Endodermal cell (in vitro differentiated cells): ENCODE measurements around the gene CUX1. TPM values are rescaled to one million over a fixed set of nuclear protein-coding genes. Genes with fewer than 3 reads are reported as not detected.

Source experiments
- DNase-seq: peaks from one replicate; pipeline ENCODE4 v3.0.0-alpha.2; 2017
- H3K27ac ChIP-seq: 2 replicates; pipeline ENCODE4 v1.5.1; 2013; ENCODE audit warnings: mild to moderate bottlenecking, low read depth, low read length, moderate library complexity
- H3K27me3 ChIP-seq: 2 replicates; pipeline ENCODE4 v1.6.1; 2013; ENCODE audit warnings: mild to moderate bottlenecking, low read length, moderate library complexity; ENCODE audit not compliant: insufficient read depth, control insufficient read depth, poor library complexity, severe bottlenecking
- H3K36me3 ChIP-seq: 2 replicates; pipeline ENCODE4 v1.7.0; 2013; ENCODE audit warnings: mild to moderate bottlenecking, low read length, moderate library complexity; ENCODE audit not compliant: control insufficient read depth, insufficient read depth
- H3K4me1 ChIP-seq: one replicate; pipeline ENCODE4 v1.7.0; 2013; ENCODE audit warnings: low read length; ENCODE audit not compliant: control insufficient read depth, insufficient read depth
- H3K4me3 ChIP-seq: 2 replicates; pipeline ENCODE4 v1.5.1; 2013; ENCODE audit warnings: mild to moderate bottlenecking, low read length, moderate library complexity
- H3K9ac ChIP-seq: 2 replicates; pipeline ENCODE4 v1.6.1; 2013; ENCODE audit warnings: mild to moderate bottlenecking, low read length, moderate library complexity; ENCODE audit not compliant: poor library complexity, severe bottlenecking; ENCODE audit errors: extremely low read depth
- H3K9me3 ChIP-seq: 2 replicates; pipeline ENCODE4 v1.6.1; 2013; ENCODE audit warnings: mild to moderate bottlenecking, low read length, moderate library complexity; ENCODE audit not compliant: control insufficient read depth
- H3K27ac Mint-ChIP-seq: 2 replicates; pipeline ENCODE4 v1.8.0; 2020; ENCODE audit warnings: mixed read lengths
- H3K27me3 Mint-ChIP-seq: 2 replicates; pipeline ENCODE4 v1.8.0; 2021; ENCODE audit warnings: mild to moderate bottlenecking, mixed read lengths; ENCODE audit not compliant: insufficient read depth
- H3K36me3 Mint-ChIP-seq: 2 replicates; pipeline ENCODE4 v1.8.0; 2020; ENCODE audit warnings: low read depth, mixed read lengths
- H3K4me1 Mint-ChIP-seq: 2 replicates; pipeline ENCODE4 v1.8.0; 2020; ENCODE audit warnings: mixed read lengths
- H3K4me3 Mint-ChIP-seq: 2 replicates; pipeline ENCODE4 v1.8.0; 2020; ENCODE audit warnings: mild to moderate bottlenecking, moderate library complexity, mixed read lengths
- H3K9me3 Mint-ChIP-seq: 2 replicates; pipeline ENCODE4 v1.8.0; 2020; ENCODE audit warnings: mild to moderate bottlenecking, mixed read lengths
- WGBS, 2 experiments: methylation state at CpG; one replicate each; pipeline versions ENCODE4 v1.1.5 to v1.1.7; 2013; ENCODE audit warnings: missing lambda C conversion rate in 2 of 2, mixed read lengths in 1 of 2; ENCODE audit not compliant: insufficient coverage in 1 of 2, insufficient read length in 1 of 2; 5-methylcytosine and 5-hydroxymethylcytosine counted together
- total RNA-seq, 2 donors: library from RNA; stranded (reverse); fragmentation: NEBNext Ultra II Directional in 1 of 2; extraction: Animal tissue kit (Norgen Biotek cat#: 25700) in 1 of 2; gene quantifications; 2 replicates in 1 of 2; 3 replicates in 1 of 2; pipeline ENCODE4 v1.2.1, GENCODE V29; 2021
- TF ChIP-seq, protein P1 (sequence below): fragments of 200-600 bp; sonication (generic); conservative IDR thresholded peaks from 2 replicates; pipeline ENCODE4 v1.5.0; 2021; ENCODE audit warnings: antibody characterized with exemption, mild to moderate bottlenecking

CUX1 gene
- total RNA-seq, 2 donors from 2014 or later = 85.1 to 108 TPM

DNA sequence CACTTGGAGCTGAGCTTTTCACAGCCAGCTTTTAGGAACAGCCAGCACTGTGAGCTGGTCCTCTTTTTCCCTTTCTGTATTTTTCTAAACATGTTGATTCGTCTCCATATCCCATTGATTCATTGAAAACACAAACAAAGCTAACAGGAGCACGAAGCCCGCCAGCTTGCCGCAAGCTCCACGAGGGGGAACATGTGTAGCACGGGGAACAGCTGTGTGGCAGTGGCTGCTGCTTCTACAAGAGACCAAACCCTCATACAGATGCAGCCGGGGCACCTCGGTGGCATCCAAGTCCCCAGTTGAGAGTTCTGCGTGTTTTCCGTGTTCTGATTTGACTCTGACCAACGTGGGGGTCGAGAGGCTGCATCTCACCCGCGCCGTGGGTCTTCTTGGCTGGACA is 388.5 kb downstream of the CUX1 start:
- no peak overlapping the region for H3K9ac ChIP-seq
- no peaks in the 10 kb centered on the region for H3K9me3 ChIP-seq
- no peak for DNase-seq
- no peak overlapping the region for H3K4me3 ChIP-seq
- Mint-ChIP-seq H3K36me3 (peaks cover 78% of the 10 kb centered on the region), H3K4me1 (no peaks in the 10 kb centered on the region), H3K27ac (no peak overlapping the region), H3K9me3 (no peaks in the 10 kb centered on the region), H3K4me3 (no peak overlapping the region), H3K27me3 (no peaks in the 10 kb centered on the region)
- H3K4me1 ChIP-seq = no peaks in the 10 kb centered on the region
- H3K27me3 ChIP-seq = no peaks in the 10 kb centered on the region
- WGBS, 2 experiments = 95 to 96% methylated on average over 14 to 15 of the region's 15 CpGs
- TF ChIP-seq, protein P1, sequence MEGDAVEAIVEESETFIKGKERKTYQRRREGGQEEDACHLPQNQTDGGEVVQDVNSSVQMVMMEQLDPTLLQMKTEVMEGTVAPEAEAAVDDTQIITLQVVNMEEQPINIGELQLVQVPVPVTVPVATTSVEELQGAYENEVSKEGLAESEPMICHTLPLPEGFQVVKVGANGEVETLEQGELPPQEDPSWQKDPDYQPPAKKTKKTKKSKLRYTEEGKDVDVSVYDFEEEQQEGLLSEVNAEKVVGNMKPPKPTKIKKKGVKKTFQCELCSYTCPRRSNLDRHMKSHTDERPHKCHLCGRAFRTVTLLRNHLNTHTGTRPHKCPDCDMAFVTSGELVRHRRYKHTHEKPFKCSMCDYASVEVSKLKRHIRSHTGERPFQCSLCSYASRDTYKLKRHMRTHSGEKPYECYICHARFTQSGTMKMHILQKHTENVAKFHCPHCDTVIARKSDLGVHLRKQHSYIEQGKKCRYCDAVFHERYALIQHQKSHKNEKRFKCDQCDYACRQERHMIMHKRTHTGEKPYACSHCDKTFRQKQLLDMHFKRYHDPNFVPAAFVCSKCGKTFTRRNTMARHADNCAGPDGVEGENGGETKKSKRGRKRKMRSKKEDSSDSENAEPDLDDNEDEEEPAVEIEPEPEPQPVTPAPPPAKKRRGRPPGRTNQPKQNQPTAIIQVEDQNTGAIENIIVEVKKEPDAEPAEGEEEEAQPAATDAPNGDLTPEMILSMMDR = no peak
- H3K36me3 ChIP-seq = peaks cover 62% of the 10 kb centered on the region
- no peak overlapping the region for H3K27ac ChIP-seq

DNA sequence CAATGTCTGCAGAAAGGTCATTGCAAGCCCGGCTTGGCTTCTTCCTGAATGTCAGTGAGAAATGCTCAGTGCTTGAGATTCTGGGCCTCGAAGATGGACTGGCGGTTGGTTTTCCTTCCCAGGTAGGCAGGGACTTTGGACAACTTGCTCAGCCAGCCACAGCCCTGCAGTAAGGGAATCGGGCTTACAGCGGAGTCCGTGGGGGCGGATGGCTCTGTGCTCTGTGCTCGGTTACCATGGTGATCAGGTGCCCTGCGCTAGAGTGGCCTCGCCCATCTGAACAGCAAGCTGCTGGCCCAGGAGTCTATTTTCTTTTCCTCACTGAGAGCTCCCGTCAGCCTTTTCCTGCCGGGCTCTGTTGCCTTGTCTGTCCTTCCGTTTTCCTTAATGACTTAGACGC is 391.4 kb downstream of the CUX1 start:
- Histone ChIP-seq H3K4me1 (no peaks in the 10 kb centered on the region), H3K27ac (no peak overlapping the region), H3K9me3 (no peaks in the 10 kb centered on the region), H3K9ac (no peak overlapping the region), H3K4me3 (no peak overlapping the region), H3K27me3 (no peaks in the 10 kb centered on the region), H3K36me3 (peaks cover 52% of the 10 kb centered on the region)
- Mint-ChIP-seq H3K27me3 (no peaks in the 10 kb centered on the region), H3K9me3 (no peaks in the 10 kb centered on the region), H3K4me1 (no peaks in the 10 kb centered on the region), H3K36me3 (peaks cover 76% of the 10 kb centered on the region), H3K4me3 (no peak overlapping the region), H3K27ac (peak overlapping the region; percentile 80)
- no peak for DNase-seq
- 92% methylated on average over 14 of the region's 14 CpGs for WGBS, 2 experiments
- TF ChIP-seq, protein P1 = no peak

DNA sequence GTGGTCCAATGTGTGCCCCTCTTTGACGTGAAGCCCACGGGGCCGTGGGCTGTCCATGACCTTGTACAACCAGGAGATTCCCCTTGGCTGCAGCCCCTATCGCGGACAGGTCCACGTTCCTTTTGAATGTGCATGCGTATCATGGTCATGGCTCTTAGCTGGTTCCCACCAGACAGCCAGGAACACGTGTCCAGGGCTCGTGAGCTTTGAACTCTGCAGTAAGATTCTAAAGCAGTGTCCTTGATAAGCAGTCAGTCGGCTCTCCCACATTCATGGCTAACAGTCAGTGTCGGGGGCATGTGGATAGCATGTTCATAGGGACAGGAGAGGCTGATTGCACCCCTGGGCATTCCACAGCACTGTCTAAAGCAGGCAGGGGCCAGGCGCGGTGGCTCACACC is 393.4 kb downstream of the CUX1 start:
- H3K27me3 Mint-ChIP-seq = no peaks in the 10 kb centered on the region
- no peaks in the 10 kb centered on the region for H3K4me1 Mint-ChIP-seq
- Histone ChIP-seq H3K4me1 (no peaks in the 10 kb centered on the region), H3K9me3 (no peaks in the 10 kb centered on the region), H3K27me3 (no peaks in the 10 kb centered on the region), H3K27ac (no peak overlapping the region), H3K4me3 (no peak overlapping the region), H3K36me3 (peaks cover 50% of the 10 kb centered on the region), H3K9ac (no peak overlapping the region)
- WGBS, 2 experiments = 88 to 91% methylated on average over 12 to 13 of the region's 13 CpGs
- TF ChIP-seq, protein P1 = no peak
- H3K36me3 Mint-ChIP-seq = peaks cover 71% of the 10 kb centered on the region
- no peak for DNase-seq
- no peaks in the 10 kb centered on the region for H3K9me3 Mint-ChIP-seq
- H3K4me3 Mint-ChIP-seq = no peak overlapping the region
- no peak overlapping the region for H3K27ac Mint-ChIP-seq
